ENCODE measurements around the gene NUP98. TPM values are rescaled to one million over a fixed set of nuclear protein-coding genes. Genes with fewer than 3 reads are reported as not detected.
A peak's percentile ranks its signal among the peaks of the same experiment; 100 is the strongest.

NUP98 gene
- total RNA-seq, 1 donor from 2014 or later, result 47.8 TPM

- Mint-ChIP-seq H3K9me3 (ENCODE audit: low read depth) (no peaks in the 10 kb centered on the region), H3K36me3 (ENCODE audit: low read depth) (no peaks in the 10 kb centered on the region), H3K4me3 (ENCODE audit: unreplicated experiment) (no peak overlapping the region), H3K27ac (ENCODE audit: unreplicated experiment) (no peak overlapping the region), H3K27me3 (ENCODE audit: low read depth) (no peaks in the 10 kb centered on the region), H3K4me1 (ENCODE audit: low read depth) (peaks cover 20% of the 10 kb centered on the region)
- TF ChIP-seq, protein P1, sequence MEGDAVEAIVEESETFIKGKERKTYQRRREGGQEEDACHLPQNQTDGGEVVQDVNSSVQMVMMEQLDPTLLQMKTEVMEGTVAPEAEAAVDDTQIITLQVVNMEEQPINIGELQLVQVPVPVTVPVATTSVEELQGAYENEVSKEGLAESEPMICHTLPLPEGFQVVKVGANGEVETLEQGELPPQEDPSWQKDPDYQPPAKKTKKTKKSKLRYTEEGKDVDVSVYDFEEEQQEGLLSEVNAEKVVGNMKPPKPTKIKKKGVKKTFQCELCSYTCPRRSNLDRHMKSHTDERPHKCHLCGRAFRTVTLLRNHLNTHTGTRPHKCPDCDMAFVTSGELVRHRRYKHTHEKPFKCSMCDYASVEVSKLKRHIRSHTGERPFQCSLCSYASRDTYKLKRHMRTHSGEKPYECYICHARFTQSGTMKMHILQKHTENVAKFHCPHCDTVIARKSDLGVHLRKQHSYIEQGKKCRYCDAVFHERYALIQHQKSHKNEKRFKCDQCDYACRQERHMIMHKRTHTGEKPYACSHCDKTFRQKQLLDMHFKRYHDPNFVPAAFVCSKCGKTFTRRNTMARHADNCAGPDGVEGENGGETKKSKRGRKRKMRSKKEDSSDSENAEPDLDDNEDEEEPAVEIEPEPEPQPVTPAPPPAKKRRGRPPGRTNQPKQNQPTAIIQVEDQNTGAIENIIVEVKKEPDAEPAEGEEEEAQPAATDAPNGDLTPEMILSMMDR (IDR thresholded peaks at IDR 0.05), result no peak
- no peak for DNase-seq (ENCODE audit: low spot score)
These were observed 6.6 kb upstream of the NUP98 start for GRCh38 chr11:3803726-3804495.

DNA sequence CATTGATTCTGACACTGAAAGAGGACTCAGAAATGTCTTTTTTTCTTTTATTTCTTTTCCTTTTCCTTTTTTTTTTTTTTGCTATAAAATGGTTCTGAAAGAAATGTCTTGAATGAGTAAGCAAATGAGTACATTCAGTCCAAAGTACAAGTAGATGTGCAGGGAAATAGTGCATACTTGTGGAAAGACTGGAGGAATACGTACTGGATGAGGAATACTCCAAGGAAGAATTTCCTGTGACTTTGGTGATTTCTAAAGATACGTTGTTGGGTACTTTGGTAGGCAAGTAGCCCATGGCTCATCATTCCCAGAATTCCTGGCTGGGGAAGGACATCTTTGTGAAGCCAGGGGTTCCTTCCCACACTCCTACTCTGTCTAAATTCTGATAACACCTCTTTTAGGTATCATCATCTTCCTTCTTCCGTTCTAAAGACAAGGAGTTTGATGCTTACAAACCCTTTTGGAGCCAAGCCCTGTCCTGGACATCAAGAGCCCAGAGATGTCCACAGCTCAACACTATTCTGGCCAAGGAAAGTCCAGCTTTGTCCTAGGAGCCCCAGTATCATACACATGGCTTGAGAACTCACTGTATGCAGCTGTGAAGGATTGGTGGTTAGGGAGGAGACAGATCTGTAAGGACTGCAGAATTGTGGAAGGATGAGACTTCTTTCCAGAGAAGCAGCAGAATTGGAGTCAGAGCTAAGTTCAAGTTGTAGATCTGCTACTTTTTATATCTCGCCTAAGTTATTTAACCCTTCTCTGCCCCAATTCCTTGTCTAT lies 4.8 kb upstream of the NUP98 start:
- H3K9me3 Mint-ChIP-seq (ENCODE audit: low read depth), result no peaks in the 10 kb centered on the region
- TF ChIP-seq, protein P1 (IDR thresholded peaks at IDR 0.05), result no peak
- no peaks in the 10 kb centered on the region for H3K36me3 Mint-ChIP-seq (ENCODE audit: low read depth)
- H3K27me3 Mint-ChIP-seq (ENCODE audit: low read depth), result no peaks in the 10 kb centered on the region
- peaks cover 16% of the 10 kb centered on the region for H3K4me1 Mint-ChIP-seq (ENCODE audit: low read depth)
- no peak for DNase-seq (ENCODE audit: low spot score)
- peak overlapping the region; percentile 53 for H3K27ac Mint-ChIP-seq (ENCODE audit: unreplicated experiment)
- no peak overlapping the region for H3K4me3 Mint-ChIP-seq (ENCODE audit: unreplicated experiment)

- no peak overlapping the region for H3K4me3 Mint-ChIP-seq (ENCODE audit: unreplicated experiment)
- DNase-seq (ENCODE audit: low spot score), result no peak
- no peak overlapping the region for H3K27ac Mint-ChIP-seq (ENCODE audit: unreplicated experiment)
- no peaks in the 10 kb centered on the region for H3K27me3 Mint-ChIP-seq (ENCODE audit: low read depth)
- H3K36me3 Mint-ChIP-seq (ENCODE audit: low read depth), result no peaks in the 10 kb centered on the region
- H3K4me1 Mint-ChIP-seq (ENCODE audit: low read depth), result peaks cover 36% of the 10 kb centered on the region
- TF ChIP-seq, protein P1 (IDR thresholded peaks at IDR 0.05), result no peak
- H3K9me3 Mint-ChIP-seq (ENCODE audit: low read depth), result no peaks in the 10 kb centered on the region
These were observed 2.5 kb upstream of the NUP98 start for GRCh38 chr11:3799873-3800272.

DNA sequence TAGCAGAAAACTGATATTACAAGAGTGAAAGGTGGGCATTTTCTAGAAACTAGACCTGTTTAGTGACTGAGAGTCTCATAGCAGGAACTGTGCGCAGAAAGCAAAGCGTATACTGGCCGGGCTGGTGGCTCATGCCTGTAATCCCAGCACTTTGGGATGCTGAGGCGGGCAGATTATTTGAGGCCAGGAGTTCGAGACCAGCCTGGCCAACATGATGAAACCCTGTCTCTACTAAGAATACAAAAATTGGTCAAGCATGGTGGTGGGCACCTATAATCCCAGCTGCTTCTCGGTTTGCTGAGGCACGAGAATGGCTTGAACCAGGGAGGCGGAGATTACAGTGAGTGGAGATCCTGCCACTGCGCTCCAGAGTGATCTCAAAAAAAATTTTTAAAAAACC lies 1.8 kb upstream of the NUP98 start:
- no peaks in the 10 kb centered on the region for H3K27me3 Mint-ChIP-seq (ENCODE audit: low read depth)
- H3K4me1 Mint-ChIP-seq (ENCODE audit: low read depth), result peaks cover 38% of the 10 kb centered on the region
- H3K36me3 Mint-ChIP-seq (ENCODE audit: low read depth), result no peaks in the 10 kb centered on the region
- no peak for DNase-seq (ENCODE audit: low spot score)
- peak overlapping the region; percentile 41 for H3K27ac Mint-ChIP-seq (ENCODE audit: unreplicated experiment)
- no peaks in the 10 kb centered on the region for H3K9me3 Mint-ChIP-seq (ENCODE audit: low read depth)
- TF ChIP-seq, protein P1 (IDR thresholded peaks at IDR 0.05), result no peak
- H3K4me3 Mint-ChIP-seq (ENCODE audit: unreplicated experiment), result no peak overlapping the region

GRCh38 chr11:3796801-3797328 lies 489 bp downstream of the NUP98 start:
- TF ChIP-seq, protein P1 (IDR thresholded peaks at IDR 0.05), result peak; percentile 32
- peak overlapping the region; percentile 93 for H3K4me3 Mint-ChIP-seq (ENCODE audit: unreplicated experiment)
- H3K36me3 Mint-ChIP-seq (ENCODE audit: low read depth), result peaks cover 10% of the 10 kb centered on the region
- H3K4me1 Mint-ChIP-seq (ENCODE audit: low read depth), result peaks cover 31% of the 10 kb centered on the region
- no peaks in the 10 kb centered on the region for H3K27me3 Mint-ChIP-seq (ENCODE audit: low read depth)
- H3K27ac Mint-ChIP-seq (ENCODE audit: unreplicated experiment), result peak overlapping the region; percentile 98
- H3K9me3 Mint-ChIP-seq (ENCODE audit: low read depth), result no peaks in the 10 kb centered on the region
- peak; percentile 93 for DNase-seq (ENCODE audit: low spot score)

Data from chondrocyte (in vitro differentiated cells).